H1 (cell line): ENCODE data around the gene UVRAG. TPM values are rescaled to one million over a fixed set of nuclear protein-coding genes. Genes with fewer than 3 reads are reported as not detected.

Experiments used
- CTCF ChIA-PET: fragments of 300-600 bp; sonication (Branson Sonifier 250); formaldehyde crosslinking; loops from one replicate; lab custom pipeline; 2021; ENCODE audit not compliant: partially characterized antibody; lab: Charles Lee
- POLR2A ChIA-PET: fragments of 300-600 bp; sonication (Branson Sonifier 250); formaldehyde crosslinking; loops from one replicate; lab custom pipeline; 2021; ENCODE audit warnings: inconsistent platforms; ENCODE audit not compliant: partially characterized antibody; lab: Charles Lee
- DNase-seq, 2 experiments: peaks; one replicate each; pipeline versions ENCODE4 v3.0.0 to v3.0.0-alpha.2; 2010 to 2022; ENCODE audit warnings: low spot score in 2 of 2, low read depth in 1 of 2, mixed read lengths in 1 of 2
- FAIRE-seq: peaks from 2 replicates; lab custom pipeline; 2011; peaks lifted over from hg19 to GRCh38; lab: Jason Lieb, UNC
- H2AFZ ChIP-seq: 2 replicates; pipeline ENCODE4 v1.8.1; 2012; ENCODE audit warnings: low read length, inconsistent platforms
- H2AK5ac ChIP-seq: 2 replicates; pipeline ENCODE4 v1.6.1; 2013; ENCODE audit warnings: low read depth, low read length
- H2BK120ac ChIP-seq: replicated peaks from 2 replicates; pipeline ENCODE3; 2013; ENCODE audit warnings: low read depth, low read length, inconsistent platforms
- H2BK12ac ChIP-seq: 2 replicates; pipeline ENCODE4 v1.6.1; 2013; ENCODE audit warnings: low read depth, low read length
- H2BK15ac ChIP-seq: 2 replicates; pipeline ENCODE4 v1.6.1; 2013; ENCODE audit warnings: low read length
- H2BK20ac ChIP-seq: 2 replicates; pipeline ENCODE4 v1.6.1; 2013; ENCODE audit warnings: low read length
- H2BK5ac ChIP-seq: 2 replicates; pipeline ENCODE4 v1.6.1; 2013; ENCODE audit warnings: low read depth, low read length
- H3K14ac ChIP-seq: 2 replicates; pipeline ENCODE4 v1.6.1; 2013; ENCODE audit warnings: inconsistent platforms; ENCODE audit not compliant: insufficient read length
- H3K18ac ChIP-seq: 2 replicates; pipeline ENCODE4 v1.6.1; 2013; ENCODE audit warnings: low read length; ENCODE audit errors: extremely low read depth
- H3K23ac ChIP-seq: 2 replicates; pipeline ENCODE4 v1.6.1; 2013; ENCODE audit warnings: inconsistent platforms; ENCODE audit not compliant: insufficient read length
- H3K23me2 ChIP-seq: 2 replicates; pipeline ENCODE4 v1.6.1; 2013; ENCODE audit warnings: low read depth, low read length
- H3K27ac ChIP-seq: 2 replicates; pipeline ENCODE4 v1.6.1; 2011; ENCODE audit warnings: low read depth, low read length, inconsistent platforms
- H3K27me3 ChIP-seq, 4 experiments: replicated peaks in 1 of 4; 1 replicate in 1 of 4; 2 replicates in 3 of 4; pipeline versions ENCODE4 v1.6.1 to v1.8.1; 2011 to 2013; ENCODE audit warnings: low read length in 3 of 4, mild to moderate bottlenecking in 3 of 4, inconsistent platforms in 2 of 4, mixed read lengths in 2 of 4, moderate library complexity in 1 of 4; ENCODE audit not compliant: control insufficient read depth in 3 of 4, insufficient read depth in 3 of 4; ENCODE audit errors: extremely low read depth in 1 of 4
- H3K36me3 ChIP-seq, 4 experiments: 2 replicates each; pipeline versions ENCODE4 v1.6.1 to v1.8.1; 2011 to 2013; ENCODE audit warnings: mild to moderate bottlenecking in 4 of 4, low read length in 3 of 4, moderate library complexity in 2 of 4, control low read depth in 1 of 4, inconsistent platforms in 1 of 4; ENCODE audit not compliant: insufficient read depth in 4 of 4, control insufficient read depth in 2 of 4
- H3K4ac ChIP-seq: replicated peaks from 2 replicates; pipeline ENCODE3; 2013; ENCODE audit warnings: low read length, low read depth, mixed read lengths, inconsistent platforms; ENCODE audit not compliant: insufficient read length
- H3K4me1 ChIP-seq, 4 experiments: replicated peaks in 1 of 4; 1 replicate in 1 of 4; 2 replicates in 3 of 4; pipeline versions ENCODE4 v1.6.1 to v1.8.1; 2011 to 2013; ENCODE audit warnings: low read length in 3 of 4, inconsistent platforms in 2 of 4, mixed read lengths in 1 of 4; ENCODE audit not compliant: insufficient read depth in 4 of 4, control insufficient read depth in 3 of 4
- H3K4me2 ChIP-seq, 2 experiments: 2 replicates each; pipeline versions ENCODE4 v1.6.1 to v1.8.1; 2011 to 2013; ENCODE audit warnings: low read depth in 2 of 2, low read length in 2 of 2, control low read depth in 1 of 2, inconsistent platforms in 1 of 2, mild to moderate bottlenecking in 1 of 2; ENCODE audit not compliant: insufficient read depth in 1 of 2
- H3K4me3 ChIP-seq, 4 experiments: fragments of 200-600, 300-600 bp in 1 of 4; sonication (generic), shearing (Covaris generic), sonication (Bioruptor Twin) in 1 of 4; 2 replicates each; pipeline versions ENCODE4 v1.5.1 to v1.8.1; 2011 to 2016; ENCODE audit warnings: low read length in 4 of 4, low read depth in 3 of 4, control low read depth in 2 of 4, inconsistent platforms in 2 of 4, mild to moderate bottlenecking in 2 of 4, mixed read lengths in 1 of 4, moderate library complexity in 1 of 4; ENCODE audit not compliant: insufficient read depth in 2 of 4; ENCODE audit errors: extremely low read depth in 1 of 4
- H3K56ac ChIP-seq: replicated peaks from 2 replicates; pipeline ENCODE3; 2013; ENCODE audit warnings: low read depth, mild to moderate bottlenecking, mixed read lengths, low read length, inconsistent platforms; ENCODE audit not compliant: insufficient read length
- H3K79me1 ChIP-seq: 2 replicates; pipeline ENCODE4 v1.6.1; 2013; ENCODE audit warnings: low read depth, low read length, control low read depth
- H3K79me2 ChIP-seq, 2 experiments: 2 replicates each; pipeline versions ENCODE4 v1.6.1 to v1.8.1; 2012 to 2013; ENCODE audit warnings: low read length in 2 of 2, mild to moderate bottlenecking in 2 of 2, inconsistent platforms in 1 of 2; ENCODE audit not compliant: insufficient read depth in 2 of 2, control insufficient read depth in 1 of 2
- H3K9ac ChIP-seq, 4 experiments: replicated peaks in 1 of 4; 1 replicate in 1 of 4; 2 replicates in 3 of 4; pipeline versions ENCODE4 v1.6.1 to v1.8.1; 2011 to 2013; ENCODE audit warnings: low read depth in 3 of 4, low read length in 3 of 4, control low read depth in 2 of 4, mild to moderate bottlenecking in 2 of 4, moderate library complexity in 2 of 4, inconsistent platforms in 1 of 4; ENCODE audit errors: extremely low read depth in 1 of 4
- H3K9me3 ChIP-seq, 2 experiments: 2 replicates each; pipeline versions ENCODE4 v1.6.1 to v1.8.1; 2012 to 2013; ENCODE audit warnings: mild to moderate bottlenecking in 2 of 2, moderate library complexity in 2 of 2, control low read depth in 1 of 2, inconsistent platforms in 1 of 2, low read depth in 1 of 2, low read length in 1 of 2, mixed read lengths in 1 of 2; ENCODE audit not compliant: insufficient read depth in 2 of 2
- H4K20me1 ChIP-seq, 2 experiments: replicated peaks in 1 of 2; 2 replicates each; pipeline versions ENCODE3 to v1.8.1; 2011 to 2013; ENCODE audit warnings: inconsistent platforms in 2 of 2, low read length in 2 of 2, mild to moderate bottlenecking in 1 of 2; ENCODE audit not compliant: insufficient read depth in 2 of 2, control insufficient read depth in 1 of 2
- H4K5ac ChIP-seq: 2 replicates; pipeline ENCODE4 v1.6.1; 2013; ENCODE audit warnings: low read length, low read depth, mixed read lengths, inconsistent platforms; ENCODE audit not compliant: insufficient read length
- H4K8ac ChIP-seq: 2 replicates; pipeline ENCODE4 v1.8.0; 2013; ENCODE audit warnings: mild to moderate bottlenecking, moderate library complexity, low read length, inconsistent platforms; ENCODE audit not compliant: insufficient read depth; ENCODE audit errors: extremely low read depth
- H4K91ac ChIP-seq: replicated peaks from 2 replicates; pipeline ENCODE3; 2013; ENCODE audit warnings: low read length, mixed read lengths, inconsistent platforms; ENCODE audit not compliant: insufficient read length
- CTBP2 ChIP-seq: IDR thresholded peaks from 2 replicates; pipeline ENCODE4 v1.7.0; 2011; ENCODE audit warnings: borderline replicate concordance, mild to moderate bottlenecking, moderate library complexity, mixed read lengths, low read length; ENCODE audit not compliant: insufficient read depth, insufficient read length
- E2F6 ChIP-seq: IDR thresholded peaks from 2 replicates; pipeline ENCODE4 v1.6.1; 2012; ENCODE audit warnings: inconsistent platforms
- EGR1 ChIP-seq: IDR thresholded peaks from 2 replicates; pipeline ENCODE4 v1.6.1; 2011; ENCODE audit warnings: low read depth, low read length, borderline replicate concordance
- FOSL1 ChIP-seq: IDR thresholded peaks from 2 replicates; pipeline ENCODE4 v1.6.1; 2011; ENCODE audit warnings: mild to moderate bottlenecking, low read depth, low read length, moderate library complexity; ENCODE audit not compliant: insufficient read depth
- NANOG ChIP-seq: IDR thresholded peaks from 2 replicates; pipeline ENCODE4 v1.6.1; 2011; ENCODE audit warnings: low read length, low read depth, mild to moderate bottlenecking, inconsistent platforms; ENCODE audit not compliant: insufficient read depth, poor library complexity, severe bottlenecking
- NRF1 ChIP-seq: IDR thresholded peaks from 2 replicates; pipeline ENCODE4 v1.6.1; 2011; ENCODE audit warnings: mild to moderate bottlenecking, low read depth, low read length, improper control_type of control experiment
- POLR2AphosphoS5 ChIP-seq: IDR thresholded peaks from 2 replicates; pipeline ENCODE4 v1.6.1; 2011; ENCODE audit warnings: low read depth, low read length
- RNF2 ChIP-seq: fragments of 200-900, 300-1000 bp; sonication (generic); IDR thresholded peaks from 2 replicates; pipeline ENCODE4 v1.7.1; 2016; ENCODE audit warnings: borderline replicate concordance, low read depth, mild to moderate bottlenecking, antibody characterized with exemption, low read length; ENCODE audit not compliant: poor library complexity, severe bottlenecking; ENCODE audit errors: missing control alignments
- WGBS, 2 experiments: shearing (Covaris generic) in 1 of 2; methylation state at CpG; one replicate each; pipeline versions ENCODE4 v1.1.6 to v1.1.7; 2013 to 2015; ENCODE audit warnings: low lambda C conversion rate in 2 of 2, mixed read lengths in 2 of 2, inconsistent platforms in 1 of 2, low coverage in 1 of 2, missing lambda C conversion rate in 1 of 2; ENCODE audit not compliant: insufficient replicate concordance in 2 of 2, insufficient coverage in 1 of 2, insufficient read length in 1 of 2; ENCODE audit errors: extremely low coverage in 1 of 2, missing lambda C conversion rate in 1 of 2; 5-methylcytosine and 5-hydroxymethylcytosine counted together
- polyA plus RNA-seq, 7 experiments: library from polyadenylated mRNA; depleted of rRNA in 3 of 7; stranded (reverse) in 5 of 7; unstranded in 2 of 7; fragments of >200 nt in 5 of 7; fragments of 200-250 nt in 2 of 7; gene quantifications; 1 replicate in 5 of 7; 2 replicates in 1 of 7; 4 replicates in 1 of 7; pipeline versions ENCODE4 v1.2.1 to v1.2.3, GENCODE V29; 2011 to 2013; ENCODE audit warnings: missing spikeins in 2 of 7, mixed read lengths in 2 of 7
- total RNA-seq: library from RNA; stranded (reverse); fragmentation: NEBNext Ultra II Directional; extraction: Animal tissue kit (Norgen Biotek cat#: 25700); gene quantifications from 2 replicates; pipeline ENCODE4 v1.2.1, GENCODE V29; 2021

The UVRAG gene
- total and polyA plus RNA-seq, 2 of the 8 experiments (the other 6 are each of a cell fraction or from before 2014, with no cell fraction given): 5.5 to 14.7 TPM

GRCh38 chr11:75851203-75851602 is 36.2 kb downstream of the UVRAG start:
- no peaks in the 10 kb centered on the region for H3K27me3 ChIP-seq
- H3K14ac ChIP-seq: no peak overlapping the region
- H3K36me3 ChIP-seq: no peaks in the 10 kb centered on the region; a peak in 1 of 8 replicates
- no peak overlapping the region for H2BK5ac ChIP-seq
- H3K9me3 ChIP-seq: no peaks in the 10 kb centered on the region
- no peak overlapping the region for H4K8ac ChIP-seq
- H3K4me2 ChIP-seq: no peak overlapping the region
- H2AK5ac ChIP-seq: no peak overlapping the region
- H3K27ac ChIP-seq: no peak overlapping the region
- H2BK120ac ChIP-seq: no peak overlapping the region
- WGBS, 2 experiments: 80% methylated on average over 1 of the region's 1 CpG; no CpG with 5 or more reads in 1 of the 2 experiments
- no peak overlapping the region for H3K56ac ChIP-seq
- no peak overlapping the region for H4K91ac ChIP-seq
- no peak overlapping the region for H3K9ac ChIP-seq
- H4K5ac ChIP-seq: no peak overlapping the region
- no peaks in the 10 kb centered on the region; a peak in 1 of 7 replicates for H3K4me1 ChIP-seq
- H2BK15ac ChIP-seq: no peak overlapping the region
- no peak overlapping the region for H3K4ac ChIP-seq
- no peaks in the 10 kb centered on the region for H3K23me2 ChIP-seq
- no peak overlapping the region for H3K4me3 ChIP-seq
- ChIA-PET CTCF (interaction anchor here (0.7 to 1.9 kb wide), 6 partner anchors 15 to 335 kb away, joined by 3 to 5 read pairs (median 3); no protein-coding TSS in a partner anchor), POLR2A (no interaction called here)
- H3K79me1 ChIP-seq: no peaks in the 10 kb centered on the region
- no peak overlapping the region for H3K23ac ChIP-seq
- no peak overlapping the region for H2AFZ ChIP-seq
- H2BK12ac ChIP-seq: no peak overlapping the region
- 0 out of 4 replicates have a peak, but pooled peaks cover 0 to 4% of the 10 kb centered on the region in 2 experiments for H3K79me2 ChIP-seq
- no peak overlapping the region for H2BK20ac ChIP-seq
- no peaks in the 10 kb centered on the region for H4K20me1 ChIP-seq
- H3K18ac ChIP-seq: no peak overlapping the region
- no peak for FAIRE-seq
- TF ChIP-seq E2F6 (no peak), FOSL1 (no peak), EGR1 (no peak), NRF1 (no peak), CTBP2 (no peak), POLR2AphosphoS5 (no peak), NANOG (no peak), RNF2 (no peak)
- DNase-seq: no peak
